ENCODE results near the gene TIGIT. TPM values are rescaled to one million over a fixed set of nuclear protein-coding genes. Genes with fewer than 3 reads are reported as not detected.

TIGIT gene
- total RNA-seq, 1 experiment from 2014 or later, result not detected

DNA sequence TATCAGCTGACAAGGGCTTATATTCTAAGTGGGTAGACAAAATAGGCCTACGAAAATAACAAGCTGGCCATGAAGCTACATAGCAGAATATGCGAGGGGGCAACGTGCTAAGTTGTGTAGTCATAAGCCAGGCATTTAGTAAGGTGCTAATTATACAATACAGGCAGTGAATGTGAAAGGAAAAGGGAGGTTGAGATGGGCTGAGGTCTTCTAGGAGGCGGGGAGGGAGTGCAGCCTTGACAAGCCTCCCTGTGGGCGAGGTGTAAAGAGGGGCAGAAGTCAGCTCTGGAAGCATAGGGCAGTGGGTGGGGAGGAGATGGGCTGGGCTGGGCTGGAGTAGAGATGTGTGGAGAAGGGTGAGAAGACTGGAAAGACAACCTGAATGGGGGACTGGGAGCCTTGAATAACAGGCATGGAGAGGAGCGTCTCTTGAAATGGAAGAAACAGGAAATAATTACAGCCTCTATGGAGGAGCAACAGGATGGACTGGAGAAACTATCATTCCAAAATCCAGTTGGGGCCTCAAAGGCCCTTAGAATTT, 1.2 kb downstream of the TIGIT start:
- no peaks in the 10 kb centered on the region for H3K27me3 ChIP-seq (ENCODE audit: insufficient read depth, low read length)
- WGBS (ENCODE audit: extremely low coverage, insufficient read length, low lambda C conversion rate), result no CpG with 5 or more reads among the region's 6 CpGs
- TF ChIP-seq, protein P1, sequence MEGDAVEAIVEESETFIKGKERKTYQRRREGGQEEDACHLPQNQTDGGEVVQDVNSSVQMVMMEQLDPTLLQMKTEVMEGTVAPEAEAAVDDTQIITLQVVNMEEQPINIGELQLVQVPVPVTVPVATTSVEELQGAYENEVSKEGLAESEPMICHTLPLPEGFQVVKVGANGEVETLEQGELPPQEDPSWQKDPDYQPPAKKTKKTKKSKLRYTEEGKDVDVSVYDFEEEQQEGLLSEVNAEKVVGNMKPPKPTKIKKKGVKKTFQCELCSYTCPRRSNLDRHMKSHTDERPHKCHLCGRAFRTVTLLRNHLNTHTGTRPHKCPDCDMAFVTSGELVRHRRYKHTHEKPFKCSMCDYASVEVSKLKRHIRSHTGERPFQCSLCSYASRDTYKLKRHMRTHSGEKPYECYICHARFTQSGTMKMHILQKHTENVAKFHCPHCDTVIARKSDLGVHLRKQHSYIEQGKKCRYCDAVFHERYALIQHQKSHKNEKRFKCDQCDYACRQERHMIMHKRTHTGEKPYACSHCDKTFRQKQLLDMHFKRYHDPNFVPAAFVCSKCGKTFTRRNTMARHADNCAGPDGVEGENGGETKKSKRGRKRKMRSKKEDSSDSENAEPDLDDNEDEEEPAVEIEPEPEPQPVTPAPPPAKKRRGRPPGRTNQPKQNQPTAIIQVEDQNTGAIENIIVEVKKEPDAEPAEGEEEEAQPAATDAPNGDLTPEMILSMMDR (conservative IDR thresholded peaks at IDR 0.05), result no peak

More for the DNA sequence above, 1.2 kb downstream of the TIGIT start:
- Mint-ChIP-seq H3K27me3 (ENCODE audit: low read depth) (no peaks in the 10 kb centered on the region; the same call in 1 of the 2 replicates), H3K4me3 (no peak overlapping the region), H3K36me3 (ENCODE audit: insufficient read depth in 1 of 3, low read depth in 3 of 3) (no peaks in the 10 kb centered on the region), H3K9me3 (no peaks in the 10 kb centered on the region), H3K27ac (no peak overlapping the region), H3K4me1 (peaks cover 12 to 20% of the 10 kb centered on the region in 2 experiments)
- Histone ChIP-seq H2BK5ac (ENCODE audit: insufficient read length, low read length) (no peak overlapping the region), H2AFZ (ENCODE audit: low read length) (no peak overlapping the region), H3K56ac (ENCODE audit: insufficient read length, low read depth, low read length) (no peak overlapping the region), H2BK12ac (ENCODE audit: insufficient read length, low read depth, low read length) (no peak overlapping the region), H3K4me1 (ENCODE audit: insufficient read depth, low read length) (peaks cover 4% of the 10 kb centered on the region; the same call in 1 of the 2 replicates), H2AK5ac (ENCODE audit: insufficient read length, low read length) (no peak overlapping the region), H2BK15ac (ENCODE audit: low read depth, low read length) (no peak overlapping the region), H2BK20ac (ENCODE audit: low read depth, low read length, poor library complexity, severe bottlenecking) (no peak overlapping the region), H3K9me3 (ENCODE audit: control insufficient read depth, low read depth, low read length) (no peaks in the 10 kb centered on the region), H3K14ac (ENCODE audit: insufficient read depth, low read length) (no peak overlapping the region), H4K5ac (ENCODE audit: insufficient read length, low read depth, low read length) (no peak overlapping the region), H3K79me1 (ENCODE audit: insufficient read depth, low read depth, low read length, poor library complexity, severe bottlenecking) (no peaks in the 10 kb centered on the region), H3K18ac (ENCODE audit: insufficient read length, low read depth, low read length) (no peak overlapping the region), H4K20me1 (ENCODE audit: control insufficient read depth, insufficient read depth, insufficient read length) (peaks cover 2% of the 10 kb centered on the region), H3T11ph (ENCODE audit: low read length) (no peak overlapping the region), H2BK120ac (ENCODE audit: low read depth, low read length, poor library complexity, severe bottlenecking) (no peak overlapping the region), H3K9ac (ENCODE audit: extremely low read depth, insufficient read length, low read length) (no peak overlapping the region), H3K23ac (ENCODE audit: insufficient read length, low read depth, low read length) (no peak overlapping the region), H3K23me2 (ENCODE audit: insufficient read length, low read depth, low read length, poor library complexity, severe bottlenecking) (no peaks in the 10 kb centered on the region), H3K4ac (ENCODE audit: low read depth, low read length) (no peak overlapping the region), H3K27ac (ENCODE audit: insufficient read length, low read depth, low read length) (no peak overlapping the region), H4K91ac (ENCODE audit: insufficient read length, low read depth, low read length) (no peak overlapping the region), H3K79me2 (ENCODE audit: insufficient read depth, low read length) (no peaks in the 10 kb centered on the region), H4K8ac (replicated peaks; ENCODE audit: insufficient read length, low read depth, low read length) (no peak overlapping the region), H3K4me2 (ENCODE audit: insufficient read depth, insufficient read length, low read length) (no peak overlapping the region)
- no peak for DNase-seq
